ENCODE measurements around the gene AGO1.
A peak's percentile ranks its signal among the peaks of the same experiment; 100 is the strongest.

The AGO1 gene

GRCh38 chr1:35884934-35885333, 1.9 kb downstream of the AGO1 start:
- no peak overlapping the region for H3K4me2 ChIP-seq (ENCODE audit: low read length)
- no peak for TF ChIP-seq CTCF (IDR thresholded peaks at IDR 0.05; ENCODE audit: low read depth, low read length)
- TF ChIP-seq EZH2phosphoT487 (IDR thresholded peaks at IDR 0.05; ENCODE audit: low read depth), result no peak
- no peak overlapping the region for H3K4me3 ChIP-seq (ENCODE audit: low read length)
- H2AFZ ChIP-seq (ENCODE audit: low read depth, low read length), result no peak overlapping the region
- no peaks in the 10 kb centered on the region for H3K27me3 ChIP-seq (ENCODE audit: low read depth, low read length)
- H3K27ac ChIP-seq (ENCODE audit: low read length), result no peak overlapping the region
- peaks cover 24% of the 10 kb centered on the region for H3K4me1 ChIP-seq (ENCODE audit: low read length)
- peaks cover 18% of the 10 kb centered on the region for H4K20me1 ChIP-seq (ENCODE audit: insufficient read depth, low read length)
- no peaks in the 10 kb centered on the region for H3K36me3 ChIP-seq (replicated peaks; ENCODE audit: low read depth, low read length)
- H3K9ac ChIP-seq (ENCODE audit: low read length), result no peak overlapping the region
- H3K79me2 ChIP-seq (ENCODE audit: low read length), result peaks cover 10% of the 10 kb centered on the region; the same call in 1 of the 2 replicates
- H3K9me3 ChIP-seq (ENCODE audit: insufficient read depth, low read length), result no peaks in the 10 kb centered on the region

GRCh38 chr1:35885961-35886558, 3.1 kb downstream of the AGO1 start:
- no peaks in the 10 kb centered on the region for H3K9me3 ChIP-seq (ENCODE audit: insufficient read depth, low read length)
- no peaks in the 10 kb centered on the region for H3K27me3 ChIP-seq (ENCODE audit: low read depth, low read length)
- no peak overlapping the region for H3K4me3 ChIP-seq (ENCODE audit: low read length)
- peak overlapping the region; percentile 59; the same call in 1 of the 2 replicates for H3K4me2 ChIP-seq (ENCODE audit: low read length)
- TF ChIP-seq CTCF (IDR thresholded peaks at IDR 0.05; ENCODE audit: low read depth, low read length) (no peak), EZH2phosphoT487 (IDR thresholded peaks at IDR 0.05; ENCODE audit: low read depth) (no peak)
- H3K9ac ChIP-seq (ENCODE audit: low read length), result no peak overlapping the region
- no peak overlapping the region for H3K27ac ChIP-seq (ENCODE audit: low read length)
- H2AFZ ChIP-seq (ENCODE audit: low read depth, low read length), result no peak overlapping the region
- peaks cover 10% of the 10 kb centered on the region; the same call in 1 of the 2 replicates for H3K79me2 ChIP-seq (ENCODE audit: low read length)
- H4K20me1 ChIP-seq (ENCODE audit: insufficient read depth, low read length), result peaks cover 18% of the 10 kb centered on the region
- H3K4me1 ChIP-seq (ENCODE audit: low read length), result peaks cover 24% of the 10 kb centered on the region
- H3K36me3 ChIP-seq (replicated peaks; ENCODE audit: low read depth, low read length), result no peaks in the 10 kb centered on the region

GRCh38 chr1:35886577-35887431, 3.8 kb downstream of the AGO1 start:
- peak overlapping the region; percentile 59 for H3K4me2 ChIP-seq (ENCODE audit: low read length)
- H3K27ac ChIP-seq (ENCODE audit: low read length), result no peak overlapping the region
- H4K20me1 ChIP-seq (ENCODE audit: insufficient read depth, low read length), result peaks cover 18% of the 10 kb centered on the region
- H3K9me3 ChIP-seq (ENCODE audit: insufficient read depth, low read length), result no peaks in the 10 kb centered on the region
- H3K4me3 ChIP-seq (ENCODE audit: low read length), result 0 out of 2 replicates have a peak overlapping the region, but pooled peaks have one; percentile 14
- peaks cover 24% of the 10 kb centered on the region for H3K4me1 ChIP-seq (ENCODE audit: low read length)
- TF ChIP-seq CTCF (IDR thresholded peaks at IDR 0.05; ENCODE audit: low read depth, low read length) (no peak), EZH2phosphoT487 (IDR thresholded peaks at IDR 0.05; ENCODE audit: low read depth) (no peak)
- no peaks in the 10 kb centered on the region for H3K36me3 ChIP-seq (replicated peaks; ENCODE audit: low read depth, low read length)
- no peaks in the 10 kb centered on the region for H3K27me3 ChIP-seq (ENCODE audit: low read depth, low read length)
- peaks cover 10% of the 10 kb centered on the region; the same call in 1 of the 2 replicates for H3K79me2 ChIP-seq (ENCODE audit: low read length)
- no peak overlapping the region for H3K9ac ChIP-seq (ENCODE audit: low read length)
- H2AFZ ChIP-seq (ENCODE audit: low read depth, low read length), result no peak overlapping the region

GRCh38 chr1:35887508-35887907, 4.5 kb downstream of the AGO1 start:
- no peak overlapping the region for H2AFZ ChIP-seq (ENCODE audit: low read depth, low read length)
- peaks cover 18% of the 10 kb centered on the region for H4K20me1 ChIP-seq (ENCODE audit: insufficient read depth, low read length)
- no peaks in the 10 kb centered on the region for H3K36me3 ChIP-seq (replicated peaks; ENCODE audit: low read depth, low read length)
- H3K79me2 ChIP-seq (ENCODE audit: low read length), result peaks cover 10% of the 10 kb centered on the region; the same call in 1 of the 2 replicates
- no peaks in the 10 kb centered on the region for H3K9me3 ChIP-seq (ENCODE audit: insufficient read depth, low read length)
- peak overlapping the region; percentile 59 for H3K4me2 ChIP-seq (ENCODE audit: low read length)
- H3K27me3 ChIP-seq (ENCODE audit: low read depth, low read length), result no peaks in the 10 kb centered on the region
- no peak for TF ChIP-seq EZH2phosphoT487 (IDR thresholded peaks at IDR 0.05; ENCODE audit: low read depth)
- TF ChIP-seq CTCF (IDR thresholded peaks at IDR 0.05; ENCODE audit: low read depth, low read length), result no peak
- H3K4me1 ChIP-seq (ENCODE audit: low read length), result peaks cover 24% of the 10 kb centered on the region
- no peak overlapping the region for H3K27ac ChIP-seq (ENCODE audit: low read length)
- H3K9ac ChIP-seq (ENCODE audit: low read length), result no peak overlapping the region
- 0 out of 2 replicates have a peak overlapping the region, but pooled peaks have one; percentile 14 for H3K4me3 ChIP-seq (ENCODE audit: low read length)

All from OCI-LY3 (cell line).